Measurements from ENCODE around the gene CAPRIN1. TPM values are rescaled to one million over a fixed set of nuclear protein-coding genes. Genes with fewer than 3 reads are reported as not detected.
"Not testable (repeated sequence)": the region's sequence is repeated elsewhere in the genome, so short reads cannot be mapped to it uniquely, and the experiment has no call there.

CAPRIN1 gene
- total RNA-seq, 3 donors from 2014 or later: 148 to 198 (median 167) TPM

DNA sequence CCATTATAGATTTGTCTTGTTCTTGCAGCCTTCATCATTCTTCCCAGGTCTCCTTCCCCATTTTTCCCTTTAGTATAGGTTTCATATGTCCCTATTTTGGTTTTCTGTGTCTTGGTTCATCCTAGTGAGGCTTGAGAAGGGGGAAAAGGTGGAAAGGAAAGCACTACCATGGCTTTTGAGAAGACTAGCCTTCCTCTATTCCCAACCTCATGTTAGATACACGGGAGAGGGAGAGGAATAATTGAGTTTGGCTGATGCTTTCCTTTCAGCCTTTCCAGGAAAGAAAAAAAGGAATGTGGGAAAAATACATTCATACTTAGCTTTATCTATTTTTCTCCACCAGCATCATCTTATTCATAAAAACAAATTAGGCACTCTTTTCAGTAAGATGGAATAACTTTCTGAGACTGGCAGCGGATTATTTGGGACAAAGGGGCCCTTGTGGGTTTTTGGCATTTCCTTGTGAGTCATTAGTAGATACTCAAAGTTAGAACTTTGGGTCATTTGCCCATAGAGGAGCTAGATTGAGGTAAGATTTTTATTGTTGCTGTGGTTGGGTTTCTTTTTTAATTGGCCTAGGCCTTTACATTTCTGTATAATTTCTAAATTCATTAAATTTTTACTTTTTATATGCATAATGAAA, 23.8 kb downstream of the CAPRIN1 start:
- Histone ChIP-seq H3K4me3 (no peak overlapping the region), H3K4me1 (no peaks in the 10 kb centered on the region), H3K27me3 (no peaks in the 10 kb centered on the region), H3K27ac (peak overlapping the region; percentile 4 to 69), H3K36me3 (peaks cover 9% of the 10 kb centered on the region), H3K9me3 (no peaks in the 10 kb centered on the region)
- intact Hi-C loops (cut with DNase I; ENCODE audit: low total_unique reads): no loop called here
- TF ChIP-seq POLR2A (IDR thresholded peaks at IDR 0.05) (no peak), CTCF (IDR thresholded peaks at IDR 0.05) (no peak), POLR2AphosphoS5 (IDR thresholded peaks at IDR 0.05) (no peak)
- no peak for DNase-seq (ENCODE audit: low spot score in 2 of 2)

DNA sequence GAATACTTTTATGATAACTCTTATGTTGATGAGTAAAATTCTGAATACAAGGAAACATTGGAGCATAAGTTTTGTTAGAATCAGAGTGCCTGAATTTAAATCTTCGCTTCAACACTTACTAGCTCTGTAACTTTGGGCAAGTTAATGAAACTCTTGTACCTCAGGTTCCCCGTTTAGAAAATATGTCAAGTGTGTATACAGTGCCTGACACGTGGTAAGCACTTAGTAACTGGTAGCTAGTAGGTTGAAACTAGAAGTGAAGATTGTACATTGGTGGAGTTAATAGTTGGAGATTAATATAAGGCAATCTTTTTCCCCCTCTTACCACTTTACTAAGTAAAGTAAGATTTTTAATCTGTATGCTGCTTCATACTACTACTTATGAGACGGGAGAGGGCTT, 29.1 kb downstream of the CAPRIN1 start:
- Histone ChIP-seq H3K27ac (no peak overlapping the region), H3K4me3 (no peak overlapping the region), H3K9me3 (no peaks in the 10 kb centered on the region), H3K4me1 (no peaks in the 10 kb centered on the region), H3K36me3 (peaks cover 7% of the 10 kb centered on the region), H3K27me3 (no peaks in the 10 kb centered on the region)
- intact Hi-C loops (cut with DNase I; ENCODE audit: low total_unique reads): no loop called here
- TF ChIP-seq POLR2AphosphoS5 (IDR thresholded peaks at IDR 0.05) (no peak), POLR2A (IDR thresholded peaks at IDR 0.05) (no peak), CTCF (IDR thresholded peaks at IDR 0.05) (no peak)
- DNase-seq (ENCODE audit: low spot score in 2 of 2): no peak

DNA sequence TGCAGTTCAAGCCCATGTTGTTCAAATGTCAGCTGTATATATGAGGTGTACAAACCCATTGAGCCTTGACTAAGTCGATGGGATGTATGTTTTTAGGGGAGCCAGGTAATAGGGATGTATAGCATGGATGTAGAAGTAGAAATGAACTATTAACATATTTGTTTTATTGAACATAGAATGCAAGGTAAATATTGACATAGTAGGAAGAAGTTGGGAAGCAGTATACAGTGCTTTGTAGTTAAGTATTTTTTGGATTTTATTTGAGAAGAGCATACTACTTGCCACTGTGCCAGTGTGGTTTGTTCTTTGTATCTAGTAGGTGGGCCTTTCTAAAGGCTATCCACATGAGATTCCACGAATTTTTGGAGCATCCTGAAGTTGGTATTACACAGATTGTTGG, 33.1 kb downstream of the CAPRIN1 start:
- H3K27ac ChIP-seq: no peak overlapping the region
- no peaks in the 10 kb centered on the region for H3K4me1 ChIP-seq
- TF ChIP-seq CTCF (IDR thresholded peaks at IDR 0.05) (no peak), POLR2AphosphoS5 (IDR thresholded peaks at IDR 0.05) (no peak), POLR2A (IDR thresholded peaks at IDR 0.05) (no peak)
- no peak for DNase-seq (ENCODE audit: low spot score in 2 of 2)
- H3K36me3 ChIP-seq: peaks cover 11% of the 10 kb centered on the region
- H3K27me3 ChIP-seq: no peaks in the 10 kb centered on the region
- H3K4me3 ChIP-seq: no peak overlapping the region
- intact Hi-C loops (cut with DNase I; ENCODE audit: low total_unique reads): no loop called here
- H3K9me3 ChIP-seq: no peaks in the 10 kb centered on the region

GRCh38 chr11:34086554-34087283, 35.2 kb downstream of the CAPRIN1 start:
- no peak for DNase-seq (ENCODE audit: low spot score in 2 of 2)
- intact Hi-C loops (cut with DNase I; ENCODE audit: low total_unique reads): no loop called here
- peaks cover 9% of the 10 kb centered on the region for H3K36me3 ChIP-seq
- H3K27me3 ChIP-seq: no peaks in the 10 kb centered on the region
- no peak overlapping the region for H3K27ac ChIP-seq
- TF ChIP-seq CTCF (IDR thresholded peaks at IDR 0.05) (no peak), POLR2A (IDR thresholded peaks at IDR 0.05) (no peak), POLR2AphosphoS5 (IDR thresholded peaks at IDR 0.05) (no peak)
- no peak overlapping the region for H3K4me3 ChIP-seq
- no peaks in the 10 kb centered on the region for H3K9me3 ChIP-seq
- H3K4me1 ChIP-seq: no peaks in the 10 kb centered on the region

- DNase-seq (ENCODE audit: low spot score in 2 of 2): no peak
- TF ChIP-seq POLR2AphosphoS5 (IDR thresholded peaks at IDR 0.05) (no peak), CTCF (IDR thresholded peaks at IDR 0.05) (no peak), POLR2A (IDR thresholded peaks at IDR 0.05) (no peak)
- intact Hi-C loops (cut with DNase I; ENCODE audit: low total_unique reads): no loop called here
- H3K36me3 ChIP-seq: peaks cover 7% of the 10 kb centered on the region
- H3K27me3 ChIP-seq: no peaks in the 10 kb centered on the region
- H3K9me3 ChIP-seq: no peaks in the 10 kb centered on the region
- H3K4me3 ChIP-seq: no peak overlapping the region
- H3K4me1 ChIP-seq: no peaks in the 10 kb centered on the region
- no peak overlapping the region for H3K27ac ChIP-seq
These were observed 40.3 kb downstream of the CAPRIN1 start for GRCh38 chr11:34091825-34092224.

DNA sequence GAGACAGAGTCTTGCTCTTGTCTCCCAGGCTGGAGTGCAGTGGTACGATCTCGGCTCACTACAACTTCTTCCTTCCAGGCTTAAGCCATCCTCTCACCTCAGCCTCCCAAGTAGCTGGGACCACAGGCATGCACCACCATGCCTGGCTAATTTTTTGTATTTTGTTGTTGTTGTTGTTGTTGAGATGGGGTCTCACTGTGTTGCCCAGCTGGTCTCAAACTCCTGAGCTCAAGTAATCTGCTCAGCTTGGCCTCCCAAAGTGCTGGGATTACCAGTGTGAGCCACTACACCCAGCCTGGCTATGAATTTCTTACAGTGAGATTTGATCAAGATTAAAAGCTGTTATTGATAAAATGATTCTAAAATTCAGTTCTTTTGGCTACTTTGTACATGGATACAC, 43.4 kb downstream of the CAPRIN1 start:
- intact Hi-C loops (cut with DNase I; ENCODE audit: low total_unique reads); H3K27me3 ChIP-seq; H3K4me1 ChIP-seq; H3K36me3 ChIP-seq; H3K4me3 ChIP-seq; DNase-seq (ENCODE audit: low spot score in 2 of 2); H3K27ac ChIP-seq; H3K9me3 ChIP-seq: not testable (repeated sequence)
